ENCODE results near the gene XPO5. TPM values are rescaled to one million over a fixed set of nuclear protein-coding genes. Genes with fewer than 3 reads are reported as not detected.

XPO5 gene
- total RNA-seq, 6 experiments from 2014 or later: 11.3 to 16.3 (median 12.6) TPM

- peaks cover 0 to 53% (median 35%) of the 10 kb centered on the region in 4 donors for H3K36me3 ChIP-seq
- intact Hi-C loops (cut with DNase I): no loop called here
- ATAC-seq: no peak
Observed at GRCh38 chr6:43622541-43622940, 46.7 kb upstream of the XPO5 start.

GRCh38 chr6:43621836-43622180 lies 46.0 kb upstream of the XPO5 start:
- no peak overlapping the region for H3K27ac ChIP-seq
- H3K4me1 ChIP-seq: peaks cover 0 to 2% (median under 1%) of the 10 kb centered on the region in 4 donors
- TF ChIP-seq CTCF (IDR thresholded peaks at IDR 0.05) (no peak), POLR2A (IDR thresholded peaks at IDR 0.05) (no peak)
- no peaks in the 10 kb centered on the region for H3K27me3 ChIP-seq
- no peak overlapping the region for H3K4me3 ChIP-seq
- no peaks in the 10 kb centered on the region for H3K9me3 ChIP-seq
- intact Hi-C loops (cut with DNase I): no loop called here
- DNase-seq (no peak), ATAC-seq (no peak)
- 98% methylated on average over 8 of the region's 10 CpGs for WGBS (ENCODE audit: insufficient coverage, low coverage, low lambda C conversion rate, missing lambda C conversion rate)
- H3K36me3 ChIP-seq: peaks cover 0 to 53% (median 35%) of the 10 kb centered on the region in 4 donors

More at GRCh38 chr6:43622541-43622940, 46.7 kb upstream of the XPO5 start:
- Histone ChIP-seq H3K27ac (no peak overlapping the region), H3K27me3 (no peaks in the 10 kb centered on the region), H3K9me3 (no peaks in the 10 kb centered on the region), H3K4me3 (no peak overlapping the region), H3K4me1 (peaks cover 0 to 9% (median 4%) of the 10 kb centered on the region in 4 donors)
- 91% methylated on average over 9 of the region's 10 CpGs for WGBS (ENCODE audit: insufficient coverage, low coverage, low lambda C conversion rate, missing lambda C conversion rate)
- DNase-seq: no peak
- no peak for TF ChIP-seq CTCF (IDR thresholded peaks at IDR 0.05)
- no peak for TF ChIP-seq POLR2A (IDR thresholded peaks at IDR 0.05)

- H3K27ac ChIP-seq: no peak overlapping the region
- H3K36me3 ChIP-seq: peaks cover 0 to 53% (median 35%) of the 10 kb centered on the region in 4 donors
- H3K27me3 ChIP-seq: no peaks in the 10 kb centered on the region
- intact Hi-C loops (cut with DNase I): no loop called here
- 92% methylated on average over 4 of the region's 12 CpGs for WGBS (ENCODE audit: insufficient coverage, low coverage, low lambda C conversion rate, missing lambda C conversion rate)
- ATAC-seq (peak in 1 of 4 donors; percentile 11), DNase-seq (no peak)
- no peaks in the 10 kb centered on the region for H3K9me3 ChIP-seq
- TF ChIP-seq CTCF (IDR thresholded peaks at IDR 0.05): no peak
- TF ChIP-seq POLR2A (IDR thresholded peaks at IDR 0.05): no peak
- no peaks in the 10 kb centered on the region for H3K4me1 ChIP-seq
- H3K4me3 ChIP-seq: no peak overlapping the region
Observed at GRCh38 chr6:43621078-43621835, 45.4 kb upstream of the XPO5 start.

GRCh38 chr6:43616725-43617472 lies 41.1 kb upstream of the XPO5 start:
- WGBS (ENCODE audit: insufficient coverage, low coverage, low lambda C conversion rate, missing lambda C conversion rate): 89% methylated on average over 7 of the region's 9 CpGs
- H3K4me1 ChIP-seq: no peaks in the 10 kb centered on the region
- H3K27me3 ChIP-seq: no peaks in the 10 kb centered on the region
- ATAC-seq: no peak
- no peaks in the 10 kb centered on the region for H3K9me3 ChIP-seq
- TF ChIP-seq POLR2A (IDR thresholded peaks at IDR 0.05): no peak
- no peak for TF ChIP-seq CTCF (IDR thresholded peaks at IDR 0.05)
- no peak overlapping the region for H3K27ac ChIP-seq
- DNase-seq: no peak
- H3K36me3 ChIP-seq: peaks cover 0 to 27% (median 16%) of the 10 kb centered on the region in 4 donors
- intact Hi-C loops (cut with DNase I): no loop called here
- H3K4me3 ChIP-seq: no peak overlapping the region

Data from right lobe of liver (tissue), 6 donors.